Measurements from ENCODE around the gene ZNF780B.

Gene ZNF780B

GRCh38 chr19:40078377-40078776 is 22.3 kb upstream of the ZNF780B start:
- POLR2A ChIA-PET: no interaction called here
- no CpG with 5 or more reads among the region's 1 CpG for WGBS (ENCODE audit: insufficient coverage)
- CTCF ChIA-PET: no interaction called here
- DNase-seq: peak in 2 of 3 donors; percentile 32 to 41
- peaks cover 49 to 95% (median 59%) of the 10 kb centered on the region in 4 experiments for H3K36me3 ChIP-seq (ENCODE audit: control insufficient read depth in 4 of 4, insufficient read depth in 4 of 4, low read length in 3 of 4)
- peaks cover 17 to 69% (median 32%) of the 10 kb centered on the region in 5 experiments for H3K9me3 ChIP-seq (ENCODE audit: control extremely low read depth in 1 of 5, control insufficient read depth in 4 of 5, insufficient read depth in 2 of 5, low read depth in 1 of 5, low read length in 4 of 5)
- no peak overlapping the region for H3K27ac ChIP-seq (ENCODE audit: insufficient read depth in 1 of 2, low read depth in 1 of 2, low read length in 2 of 2, poor library complexity in 1 of 2, severe bottlenecking in 2 of 2)
- peaks cover 0 to 5% (median 2%) of the 10 kb centered on the region in 4 experiments for H3K4me1 ChIP-seq (ENCODE audit: control extremely low read depth in 1 of 4, control insufficient read depth in 4 of 4, insufficient read depth in 4 of 4, low read length in 3 of 4)
- H3K27me3 ChIP-seq (replicated peaks in 2 of 5; ENCODE audit: control insufficient read depth in 4 of 5, insufficient read depth in 5 of 5, low read length in 4 of 5): no peaks in the 10 kb centered on the region
- no peak overlapping the region for H3K4me3 ChIP-seq (ENCODE audit: control insufficient read depth in 1 of 7, extremely low read depth in 1 of 7, insufficient read depth in 4 of 7, low read depth in 2 of 7, low read length in 6 of 7)

- Histone ChIP-seq H3K4me1 (ENCODE audit: control extremely low read depth in 1 of 4, control insufficient read depth in 4 of 4, insufficient read depth in 4 of 4, low read length in 3 of 4) (no peaks in the 10 kb centered on the region), H3K27ac (ENCODE audit: insufficient read depth in 1 of 2, low read depth in 1 of 2, low read length in 2 of 2, poor library complexity in 1 of 2, severe bottlenecking in 2 of 2) (no peak overlapping the region), H3K4me3 (ENCODE audit: control insufficient read depth in 1 of 7, extremely low read depth in 1 of 7, insufficient read depth in 4 of 7, low read depth in 2 of 7, low read length in 6 of 7) (no peak overlapping the region), H3K9me3 (ENCODE audit: control extremely low read depth in 1 of 5, control insufficient read depth in 4 of 5, insufficient read depth in 2 of 5, low read depth in 1 of 5, low read length in 4 of 5) (peaks cover 8 to 34% (median 20%) of the 10 kb centered on the region in 5 experiments), H3K27me3 (replicated peaks in 2 of 5; ENCODE audit: control insufficient read depth in 4 of 5, insufficient read depth in 5 of 5, low read length in 4 of 5) (no peaks in the 10 kb centered on the region), H3K36me3 (ENCODE audit: control insufficient read depth in 4 of 4, insufficient read depth in 4 of 4, low read length in 3 of 4) (peaks cover 11 to 29% (median 15%) of the 10 kb centered on the region in 4 experiments)
- CTCF ChIA-PET: no interaction called here
- POLR2A ChIA-PET: no interaction called here
- no peak for DNase-seq
- WGBS (ENCODE audit: insufficient coverage): no CpG with 5 or more reads among the region's 1 CpG
Observed at GRCh38 chr19:40070058-40070457, 14.0 kb upstream of the ZNF780B start.

GRCh38 chr19:40059624-40060023 is 3.6 kb upstream of the ZNF780B start:
- no CpG with 5 or more reads among the region's 1 CpG for WGBS (ENCODE audit: insufficient coverage)
- H3K4me3 ChIP-seq (ENCODE audit: control insufficient read depth in 1 of 7, extremely low read depth in 1 of 7, insufficient read depth in 4 of 7, low read depth in 2 of 7, low read length in 6 of 7): no peak overlapping the region
- DNase-seq: no peak
- POLR2A ChIA-PET: no interaction called here
- peaks cover 0 to 17% (median 8%) of the 10 kb centered on the region in 5 experiments for H3K9me3 ChIP-seq (ENCODE audit: control extremely low read depth in 1 of 5, control insufficient read depth in 4 of 5, insufficient read depth in 2 of 5, low read depth in 1 of 5, low read length in 4 of 5)
- H3K36me3 ChIP-seq (ENCODE audit: control insufficient read depth in 4 of 4, insufficient read depth in 4 of 4, low read length in 3 of 4): no peaks in the 10 kb centered on the region
- no peak overlapping the region for H3K27ac ChIP-seq (ENCODE audit: insufficient read depth in 1 of 2, low read depth in 1 of 2, low read length in 2 of 2, poor library complexity in 1 of 2, severe bottlenecking in 2 of 2)
- peaks cover 4 to 20% (median 10%) of the 10 kb centered on the region in 4 experiments for H3K4me1 ChIP-seq (ENCODE audit: control extremely low read depth in 1 of 4, control insufficient read depth in 4 of 4, insufficient read depth in 4 of 4, low read length in 3 of 4)
- no peaks in the 10 kb centered on the region for H3K27me3 ChIP-seq (replicated peaks in 2 of 5; ENCODE audit: control insufficient read depth in 4 of 5, insufficient read depth in 5 of 5, low read length in 4 of 5)
- CTCF ChIA-PET: no interaction called here

- H3K27me3 ChIP-seq (replicated peaks in 2 of 5; ENCODE audit: control insufficient read depth in 4 of 5, insufficient read depth in 5 of 5, low read length in 4 of 5): no peaks in the 10 kb centered on the region
- no peak overlapping the region for H3K27ac ChIP-seq (ENCODE audit: insufficient read depth in 1 of 2, low read depth in 1 of 2, low read length in 2 of 2, poor library complexity in 1 of 2, severe bottlenecking in 2 of 2)
- CTCF ChIA-PET: interaction anchor here (1.4 to 2.4 kb wide), 2 partner anchors 22 to 108 kb away, joined by 3 to 5 read pairs; no protein-coding TSS in a partner anchor
- peaks cover 4 to 20% (median 10%) of the 10 kb centered on the region in 4 experiments for H3K4me1 ChIP-seq (ENCODE audit: control extremely low read depth in 1 of 4, control insufficient read depth in 4 of 4, insufficient read depth in 4 of 4, low read length in 3 of 4)
- POLR2A ChIA-PET: no interaction called here
- H3K4me3 ChIP-seq (ENCODE audit: control insufficient read depth in 1 of 7, extremely low read depth in 1 of 7, insufficient read depth in 4 of 7, low read depth in 2 of 7, low read length in 6 of 7): peak overlapping the region in 3 of 7 experiments; percentile 76 to 93 (median 79)
- H3K36me3 ChIP-seq (ENCODE audit: control insufficient read depth in 4 of 4, insufficient read depth in 4 of 4, low read length in 3 of 4): peaks cover 0 to 4% (median 0%) of the 10 kb centered on the region in 4 experiments
- no peak for DNase-seq
- WGBS (ENCODE audit: insufficient coverage): no CpG with 5 or more reads among the region's 1 CpG
- H3K9me3 ChIP-seq (ENCODE audit: control extremely low read depth in 1 of 5, control insufficient read depth in 4 of 5, insufficient read depth in 2 of 5, low read depth in 1 of 5, low read length in 4 of 5): peaks cover 0 to 25% (median 9%) of the 10 kb centered on the region in 5 experiments
Observed at GRCh38 chr19:40057166-40057565, 1.1 kb upstream of the ZNF780B start.

GRCh38 chr19:40056505-40056904 is 474 bp upstream of the ZNF780B start:
- peak overlapping the region; percentile 14 to 67 for H3K27ac ChIP-seq (ENCODE audit: insufficient read depth in 1 of 2, low read depth in 1 of 2, low read length in 2 of 2, poor library complexity in 1 of 2, severe bottlenecking in 2 of 2)
- 0% methylated on average over 3 of the region's 7 CpGs for WGBS (ENCODE audit: insufficient coverage)
- peak overlapping the region in 6 of 7 experiments; percentile 76 to 95 (median 92) for H3K4me3 ChIP-seq (ENCODE audit: control insufficient read depth in 1 of 7, extremely low read depth in 1 of 7, insufficient read depth in 4 of 7, low read depth in 2 of 7, low read length in 6 of 7)
- no peaks in the 10 kb centered on the region for H3K27me3 ChIP-seq (replicated peaks in 2 of 5; ENCODE audit: control insufficient read depth in 4 of 5, insufficient read depth in 5 of 5, low read length in 4 of 5)
- H3K4me1 ChIP-seq (ENCODE audit: control extremely low read depth in 1 of 4, control insufficient read depth in 4 of 4, insufficient read depth in 4 of 4, low read length in 3 of 4): peaks cover 4 to 20% (median 10%) of the 10 kb centered on the region in 4 experiments
- ChIA-PET POLR2A (no interaction called here), CTCF (interaction anchor here (1.4 to 2.4 kb wide), 3 partner anchors 23 to 109 kb away, joined by 3 to 7 read pairs (median 5); partner anchors contain the start of gene PSMC4)
- H3K9me3 ChIP-seq (ENCODE audit: control extremely low read depth in 1 of 5, control insufficient read depth in 4 of 5, insufficient read depth in 2 of 5, low read depth in 1 of 5, low read length in 4 of 5): peaks cover 2 to 31% (median 9%) of the 10 kb centered on the region in 5 experiments
- H3K36me3 ChIP-seq (ENCODE audit: control insufficient read depth in 4 of 4, insufficient read depth in 4 of 4, low read length in 3 of 4): peaks cover 0 to 10% (median under 1%) of the 10 kb centered on the region in 4 experiments
- DNase-seq: peak in 1 of 3 donors; percentile 49

GRCh38 chr19:40055049-40055448 is 982 bp downstream of the ZNF780B start:
- Histone ChIP-seq H3K9me3 (ENCODE audit: control extremely low read depth in 1 of 5, control insufficient read depth in 4 of 5, insufficient read depth in 2 of 5, low read depth in 1 of 5, low read length in 4 of 5) (peaks cover 6 to 39% (median 14%) of the 10 kb centered on the region in 5 experiments), H3K36me3 (ENCODE audit: control insufficient read depth in 4 of 4, insufficient read depth in 4 of 4, low read length in 3 of 4) (peaks cover 5 to 19% (median 9%) of the 10 kb centered on the region in 4 experiments), H3K4me3 (ENCODE audit: control insufficient read depth in 1 of 7, extremely low read depth in 1 of 7, insufficient read depth in 4 of 7, low read depth in 2 of 7, low read length in 6 of 7) (peak overlapping the region in 6 of 7 experiments; percentile 76 to 95 (median 92)), H3K27ac (ENCODE audit: insufficient read depth in 1 of 2, low read depth in 1 of 2, low read length in 2 of 2, poor library complexity in 1 of 2, severe bottlenecking in 2 of 2) (peak overlapping the region in 1 of 2 experiments; percentile 67), H3K27me3 (replicated peaks in 2 of 5; ENCODE audit: control insufficient read depth in 4 of 5, insufficient read depth in 5 of 5, low read length in 4 of 5) (no peaks in the 10 kb centered on the region), H3K4me1 (ENCODE audit: control extremely low read depth in 1 of 4, control insufficient read depth in 4 of 4, insufficient read depth in 4 of 4, low read length in 3 of 4) (peaks cover 4 to 20% (median 10%) of the 10 kb centered on the region in 4 experiments)
- ChIA-PET CTCF (interaction anchor here (0.9 to 2.4 kb wide), 3 partner anchors 25 to 84 kb away, joined by 3 to 7 read pairs (median 5); partner anchors contain the start of gene PSMC4), POLR2A (no interaction called here)
- WGBS (ENCODE audit: insufficient coverage): 62% methylated on average over 9 of the region's 10 CpGs
- no peak for DNase-seq

GRCh38 chr19:40054632-40055031 is 1.4 kb downstream of the ZNF780B start:
- ChIA-PET CTCF (interaction anchor here (2.3 kb wide), 1 partner anchor 84 kb away, joined by 7 read pairs; the partner anchor contains the start of gene PSMC4), POLR2A (no interaction called here)
- Histone ChIP-seq H3K27me3 (replicated peaks in 2 of 5; ENCODE audit: control insufficient read depth in 4 of 5, insufficient read depth in 5 of 5, low read length in 4 of 5) (no peaks in the 10 kb centered on the region), H3K36me3 (ENCODE audit: control insufficient read depth in 4 of 4, insufficient read depth in 4 of 4, low read length in 3 of 4) (peaks cover 5 to 22% (median 11%) of the 10 kb centered on the region in 4 experiments), H3K4me1 (ENCODE audit: control extremely low read depth in 1 of 4, control insufficient read depth in 4 of 4, insufficient read depth in 4 of 4, low read length in 3 of 4) (peaks cover 4 to 20% (median 10%) of the 10 kb centered on the region in 4 experiments), H3K4me3 (ENCODE audit: control insufficient read depth in 1 of 7, extremely low read depth in 1 of 7, insufficient read depth in 4 of 7, low read depth in 2 of 7, low read length in 6 of 7) (peak overlapping the region in 2 of 7 experiments; percentile 6 to 79), H3K9me3 (ENCODE audit: control extremely low read depth in 1 of 5, control insufficient read depth in 4 of 5, insufficient read depth in 2 of 5, low read depth in 1 of 5, low read length in 4 of 5) (peaks cover 6 to 37% (median 14%) of the 10 kb centered on the region in 5 experiments), H3K27ac (ENCODE audit: insufficient read depth in 1 of 2, low read depth in 1 of 2, low read length in 2 of 2, poor library complexity in 1 of 2, severe bottlenecking in 2 of 2) (no peak overlapping the region)
- 100% methylated on average over 5 of the region's 9 CpGs for WGBS (ENCODE audit: insufficient coverage)
- no peak for DNase-seq

Data from common myeloid progenitor, CD34-positive (primary cell).